ENCODE measurements around the gene SMAD3.

DNA sequence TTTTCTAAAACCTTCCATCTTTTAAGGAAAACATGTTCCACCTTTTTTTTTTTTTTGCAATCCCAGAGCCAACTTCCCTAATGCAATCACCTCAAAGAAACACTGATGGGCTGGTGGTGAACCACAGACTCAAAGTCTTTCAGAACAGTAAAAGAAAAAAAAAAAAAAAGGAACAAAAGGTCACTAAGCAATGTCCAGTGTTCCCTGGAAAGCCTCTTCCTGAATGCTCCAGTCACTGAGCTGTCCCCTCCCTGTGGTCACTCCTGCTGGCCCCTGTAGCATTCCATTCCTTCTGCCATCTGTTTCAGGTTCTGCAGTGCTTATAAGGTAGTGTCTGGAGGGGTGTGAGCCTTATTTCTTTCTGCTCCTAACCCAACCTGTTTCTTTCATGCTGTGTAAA is 135.7 kb downstream of the SMAD3 start:
- TF ChIP-seq, protein P1, sequence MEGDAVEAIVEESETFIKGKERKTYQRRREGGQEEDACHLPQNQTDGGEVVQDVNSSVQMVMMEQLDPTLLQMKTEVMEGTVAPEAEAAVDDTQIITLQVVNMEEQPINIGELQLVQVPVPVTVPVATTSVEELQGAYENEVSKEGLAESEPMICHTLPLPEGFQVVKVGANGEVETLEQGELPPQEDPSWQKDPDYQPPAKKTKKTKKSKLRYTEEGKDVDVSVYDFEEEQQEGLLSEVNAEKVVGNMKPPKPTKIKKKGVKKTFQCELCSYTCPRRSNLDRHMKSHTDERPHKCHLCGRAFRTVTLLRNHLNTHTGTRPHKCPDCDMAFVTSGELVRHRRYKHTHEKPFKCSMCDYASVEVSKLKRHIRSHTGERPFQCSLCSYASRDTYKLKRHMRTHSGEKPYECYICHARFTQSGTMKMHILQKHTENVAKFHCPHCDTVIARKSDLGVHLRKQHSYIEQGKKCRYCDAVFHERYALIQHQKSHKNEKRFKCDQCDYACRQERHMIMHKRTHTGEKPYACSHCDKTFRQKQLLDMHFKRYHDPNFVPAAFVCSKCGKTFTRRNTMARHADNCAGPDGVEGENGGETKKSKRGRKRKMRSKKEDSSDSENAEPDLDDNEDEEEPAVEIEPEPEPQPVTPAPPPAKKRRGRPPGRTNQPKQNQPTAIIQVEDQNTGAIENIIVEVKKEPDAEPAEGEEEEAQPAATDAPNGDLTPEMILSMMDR (IDR thresholded peaks at IDR 0.05), result no peak
- TF ChIP-seq POLR2A (IDR thresholded peaks at IDR 0.05), result no peak
